ENCODE measurements around the gene MKNK1.

GRCh38 chr1:46639547-46639946 lies 35.5 kb upstream of the MKNK1 start:
- no peak for TF ChIP-seq EZH2 (IDR thresholded peaks at IDR 0.05; ENCODE audit: insufficient read depth, poor library complexity, severe bottlenecking)
- TF ChIP-seq EZH2phosphoT487 (IDR thresholded peaks at IDR 0.05; ENCODE audit: insufficient read depth, low read depth): no peak
